Activated CD4-positive, alpha-beta T cell treated with anti-CD3 and anti-CD28 coated beads, Interleukin-2, amount 50 U/mL, for 24 hours (primary cell): ENCODE results near the gene STAP2.
"Not testable (repeated sequence)": the region's sequence is repeated elsewhere in the genome, so short reads cannot be mapped to it uniquely, and the experiment has no call there.

Experiments
- DNase-seq, 2 donors: peaks; one replicate each; pipeline ENCODE4 v3.0.0-alpha.2; 2020; ENCODE audit warnings: low read depth in 1 of 2, low spot score in 1 of 2

The STAP2 gene

DNA sequence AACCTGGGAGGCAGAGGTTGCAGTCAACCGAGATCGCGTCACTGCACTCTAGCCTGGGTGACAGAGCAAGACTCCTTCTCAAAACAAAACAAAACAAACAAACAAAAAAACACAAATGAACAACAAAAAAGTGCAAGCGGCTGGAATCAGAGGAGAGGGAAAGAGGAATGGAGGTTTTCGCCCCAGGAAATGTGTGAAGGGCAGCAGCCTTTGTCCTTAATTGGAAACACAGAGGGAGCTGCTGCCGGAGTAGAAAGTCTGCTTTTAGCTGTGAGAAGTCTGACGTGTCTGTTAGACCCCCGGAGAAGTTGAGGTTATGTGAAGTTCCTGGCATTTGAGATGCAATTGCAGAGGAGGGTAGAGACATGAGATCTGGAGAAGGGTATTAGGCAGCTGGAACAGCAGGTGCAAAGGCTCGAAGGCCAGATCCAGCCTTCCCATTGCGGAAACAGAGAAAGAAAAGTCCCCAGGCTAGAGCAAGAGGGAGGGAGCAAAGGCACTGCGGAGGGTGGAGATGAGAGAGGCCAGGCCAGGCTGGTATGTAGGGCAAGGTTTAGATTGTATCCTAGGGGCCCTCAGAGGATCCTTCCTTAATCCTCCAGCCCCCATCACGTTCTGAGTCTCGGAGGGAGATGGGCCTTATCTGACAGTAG lies 36.9 kb downstream of the STAP2 start:
- no peak for DNase-seq

DNA sequence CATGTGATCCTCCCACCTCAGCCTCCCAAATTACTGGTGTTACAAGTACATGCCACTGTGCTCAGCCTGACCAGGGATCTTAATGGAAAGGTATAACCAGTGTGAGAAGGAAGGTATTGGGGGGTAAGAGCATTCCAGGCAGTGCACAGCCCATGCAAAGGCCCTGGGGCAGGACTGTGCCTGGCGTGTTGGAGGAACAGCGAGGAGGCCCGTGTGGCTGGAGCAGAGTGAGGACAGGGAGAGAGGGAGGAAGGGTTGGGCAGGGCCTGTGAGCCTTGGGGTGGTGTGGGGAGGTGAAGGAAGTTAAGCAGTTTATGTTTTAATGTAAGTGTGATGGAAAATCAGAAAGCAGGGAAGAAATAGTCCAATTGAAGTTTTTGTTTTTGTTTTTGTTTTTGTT lies 38.0 kb downstream of the STAP2 start:
- no peak for DNase-seq

DNA sequence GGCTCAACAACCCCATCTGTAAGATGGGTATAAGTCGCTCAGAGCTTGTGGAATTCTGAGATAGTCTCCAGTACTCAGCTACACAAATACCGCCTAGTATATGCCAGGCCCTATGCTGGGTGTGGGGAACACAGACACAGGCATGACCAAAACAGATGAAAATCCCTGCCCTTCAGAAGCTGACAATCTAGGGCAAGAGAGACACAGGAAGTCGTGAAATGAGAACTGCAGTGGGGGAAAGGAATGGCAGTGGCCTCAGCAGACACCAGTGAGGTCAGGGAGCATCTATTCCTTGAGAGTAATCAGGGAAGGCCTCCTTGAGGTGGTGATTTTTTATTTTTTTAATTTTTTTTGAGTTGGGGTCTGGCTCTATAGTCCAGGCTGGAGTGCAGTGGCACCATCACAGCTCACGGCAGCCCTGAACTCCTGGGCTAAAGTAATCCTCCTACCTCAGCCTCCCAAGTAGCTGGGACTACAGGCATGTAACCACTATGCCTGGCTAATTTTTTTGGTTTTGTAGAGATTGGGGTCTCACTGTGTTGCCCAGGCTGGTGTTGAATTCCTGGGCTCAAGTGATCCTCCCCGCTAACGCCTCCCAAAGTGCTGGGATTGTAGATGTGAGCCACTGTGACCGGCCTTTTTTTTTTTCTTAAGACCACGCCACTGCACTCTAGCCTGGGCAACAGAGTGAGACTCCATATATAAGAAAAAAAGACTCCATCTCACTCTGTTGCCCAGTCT lies 39.6 kb downstream of the STAP2 start:
- DNase-seq = no peak

DNA sequence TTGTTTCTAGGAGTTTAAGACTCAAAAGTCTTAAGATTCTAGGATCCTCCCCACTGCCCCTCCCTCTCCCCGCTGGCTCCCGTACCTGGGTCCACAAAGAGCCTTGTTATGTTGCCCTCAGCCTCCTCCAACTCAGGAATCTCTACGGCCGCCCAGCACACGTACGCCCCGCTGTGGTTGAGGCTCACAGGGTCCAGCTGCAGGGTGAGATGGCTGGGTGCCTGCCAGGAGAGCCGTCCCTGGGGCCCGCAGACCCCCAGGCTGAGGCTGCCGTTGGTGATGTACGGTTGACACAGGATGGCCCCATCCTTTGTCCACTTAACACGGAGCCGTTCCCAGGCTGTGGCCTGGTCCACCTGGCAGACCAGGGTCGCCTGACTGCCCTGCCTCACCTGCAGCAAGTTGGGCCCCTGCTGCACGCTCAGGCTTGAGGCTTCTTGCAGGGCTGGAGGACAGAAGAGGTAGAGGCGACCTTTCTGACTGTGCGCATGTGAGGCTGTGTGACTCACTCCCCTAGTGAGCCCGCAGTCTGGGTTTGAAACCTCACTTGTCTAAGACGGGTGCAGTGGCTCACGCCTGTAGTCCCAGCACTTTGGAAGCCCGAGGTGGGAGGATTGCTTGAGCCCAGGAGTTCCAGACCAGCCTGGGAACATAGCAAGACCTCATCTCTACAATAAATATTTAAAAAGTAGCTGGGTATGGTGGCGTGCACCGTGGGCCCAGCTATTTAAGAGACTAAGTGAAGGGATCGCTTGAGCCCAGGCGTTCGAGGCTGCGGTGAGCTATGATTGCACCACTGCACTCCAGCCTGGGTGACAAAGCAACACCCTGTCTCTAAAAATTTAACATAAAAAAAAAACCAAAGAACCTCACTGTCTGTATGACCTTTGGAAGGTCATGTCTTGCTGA lies 40.5 kb downstream of the STAP2 start:
- DNase-seq = peak in 1 of 2 donors; percentile 33

DNA sequence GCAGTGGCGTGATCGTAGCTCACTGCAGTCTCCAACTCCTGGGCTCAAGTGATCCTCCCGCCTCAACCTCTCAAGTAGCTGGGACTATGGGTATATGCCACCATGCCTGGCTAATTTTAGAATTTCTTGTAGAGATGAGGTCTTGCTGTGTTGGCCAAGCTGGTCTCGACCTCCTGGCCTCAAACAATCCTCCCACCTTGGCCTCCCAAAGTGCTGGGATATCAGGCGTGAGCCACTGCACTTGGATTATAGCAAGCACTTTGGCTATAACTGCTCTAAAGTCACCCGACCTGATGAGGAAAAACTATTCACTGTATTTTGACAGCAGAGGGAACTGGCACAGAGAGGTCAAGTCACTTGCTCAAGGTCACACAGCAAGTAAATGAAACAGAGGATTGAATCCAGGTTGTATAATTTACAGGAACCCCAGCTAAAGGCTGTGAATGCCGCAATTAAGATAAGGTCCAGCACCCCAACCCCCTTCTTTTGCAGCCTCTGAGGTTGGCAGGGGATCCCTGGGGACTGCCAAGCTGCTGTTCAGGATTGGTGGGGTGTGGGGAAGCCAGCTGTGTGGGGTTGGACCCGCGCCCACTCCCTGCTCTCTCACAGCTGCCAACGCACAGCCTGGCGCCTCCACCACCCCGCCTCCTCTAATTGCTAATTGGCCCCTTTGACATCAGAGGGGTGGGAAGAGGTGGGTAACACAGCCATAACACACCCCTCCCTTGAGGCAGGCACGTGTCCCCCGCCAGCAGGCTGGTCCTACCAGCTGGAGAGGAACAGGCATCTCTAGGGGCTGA lies 42.5 kb downstream of the STAP2 start:
- no peak for DNase-seq

DNA sequence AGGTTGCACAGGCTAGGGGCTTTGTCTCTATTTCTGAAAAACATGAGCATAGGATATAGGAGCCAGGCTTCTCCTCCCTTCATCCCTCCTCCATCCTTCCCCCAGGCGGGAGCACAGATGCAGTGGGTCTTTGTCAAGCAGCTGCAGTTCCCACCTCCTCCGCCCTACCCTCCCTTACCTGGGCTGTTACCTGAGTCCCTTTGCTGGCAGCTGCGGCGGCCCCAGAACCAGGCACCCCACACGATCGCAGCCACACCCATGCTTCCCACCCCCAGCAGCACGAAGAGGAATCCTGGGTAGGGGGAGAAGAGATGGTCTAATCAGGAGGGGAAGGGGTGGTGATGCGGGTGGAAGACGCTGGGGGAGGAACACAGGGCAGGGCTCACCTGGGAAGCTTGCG lies 44.2 kb downstream of the STAP2 start:
- no peak for DNase-seq

DNA sequence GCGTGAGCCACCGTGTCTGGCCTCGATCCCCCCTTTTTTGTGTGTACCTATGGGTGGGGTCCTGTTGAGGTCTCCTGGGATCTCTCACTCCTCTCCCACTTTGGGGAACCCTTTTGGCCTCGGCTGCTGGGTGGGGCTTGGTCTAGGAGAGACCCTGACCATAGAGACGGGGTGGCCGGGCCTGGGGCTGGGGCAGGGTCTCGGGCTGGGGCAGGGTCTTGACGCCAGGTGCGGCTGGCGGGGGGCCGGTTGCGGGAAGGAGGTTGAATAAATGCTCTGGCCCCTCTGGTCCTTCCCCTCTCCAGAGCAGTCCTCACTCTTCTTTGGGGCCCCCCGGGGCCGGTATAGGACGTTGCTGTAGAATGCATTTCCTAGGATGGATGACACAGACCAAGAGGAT lies 46.1 kb downstream of the STAP2 start:
- DNase-seq = no peak

DNA sequence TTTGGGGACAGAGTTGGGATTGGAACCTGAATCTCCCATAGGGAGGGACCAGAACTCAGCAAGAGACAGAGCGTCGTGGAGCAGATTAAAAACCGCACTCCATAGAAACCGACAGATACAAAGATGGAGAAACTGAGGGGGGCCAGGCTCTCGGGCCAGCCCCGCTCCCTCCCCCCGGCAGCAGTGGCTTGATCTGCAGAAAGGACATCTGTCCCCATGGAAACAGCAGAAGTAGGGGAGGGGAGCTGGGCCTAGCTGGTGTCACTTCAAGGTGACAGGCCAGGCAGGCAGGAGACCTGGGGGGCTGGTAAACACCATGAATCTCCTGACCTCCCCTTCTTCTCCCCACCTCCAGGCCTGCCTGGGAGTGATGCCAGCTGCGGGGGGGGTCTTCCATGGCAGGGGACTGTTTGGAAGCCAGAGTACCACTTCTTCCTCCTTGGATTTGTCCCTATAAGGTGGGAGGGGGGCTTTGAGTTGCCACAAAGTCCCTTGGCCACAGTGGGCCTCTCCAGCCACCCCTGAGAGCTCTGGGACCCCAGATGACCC lies 47.4 kb downstream of the STAP2 start:
- DNase-seq = no peak

DNA sequence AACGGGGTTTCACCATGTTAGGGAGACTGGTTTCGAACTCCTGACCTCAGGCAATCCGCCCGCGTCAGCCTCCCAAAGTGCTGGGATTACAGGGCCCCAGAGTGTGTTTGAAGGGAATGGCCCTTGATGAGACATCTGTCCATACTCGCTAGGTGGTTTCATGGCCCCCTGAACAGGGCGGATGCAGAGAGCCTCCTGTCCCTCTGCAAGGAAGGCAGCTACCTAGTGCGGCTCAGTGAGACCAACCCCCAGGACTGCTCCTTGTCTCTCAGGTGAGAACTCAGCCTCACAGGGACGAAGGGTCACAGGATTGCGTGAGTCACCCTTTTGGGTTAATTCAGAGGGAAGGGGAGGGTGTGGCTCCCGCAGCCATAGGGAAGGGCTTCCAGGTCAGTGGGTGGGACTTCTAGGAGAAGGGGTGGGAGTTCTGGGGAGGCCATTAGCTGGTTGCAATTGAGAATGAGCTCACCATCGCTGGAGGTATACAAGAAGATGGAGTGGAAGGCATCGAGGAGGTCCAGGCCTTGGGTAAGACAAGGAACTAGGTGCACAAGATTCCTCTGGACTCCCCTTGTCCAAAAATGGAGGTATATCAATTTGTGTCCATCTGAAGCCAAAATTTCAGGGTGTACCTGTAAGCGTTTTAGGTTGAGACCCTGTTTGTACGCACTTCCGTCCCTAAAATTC lies 50.4 kb downstream of the STAP2 start:
- no peak for DNase-seq

DNA sequence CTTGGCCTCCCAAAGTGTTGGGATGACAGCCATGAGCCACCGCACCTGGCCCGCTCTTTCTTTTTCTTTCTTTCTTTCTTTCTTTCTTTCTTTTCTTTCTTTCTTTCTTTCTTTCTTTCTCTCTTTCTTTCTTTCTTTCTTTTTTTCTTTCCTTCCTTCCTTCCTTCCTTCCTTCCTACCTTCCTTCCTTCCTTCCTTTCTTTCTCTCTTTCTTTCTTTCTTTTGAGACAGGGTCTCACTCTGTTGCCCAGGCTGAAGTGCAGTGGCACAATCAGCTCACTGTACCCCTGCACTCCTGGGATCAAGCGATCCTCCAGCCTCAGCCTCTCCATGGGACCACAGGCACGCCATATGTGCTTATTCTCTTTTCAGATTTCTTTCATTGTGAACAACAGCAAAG lies 52.5 kb downstream of the STAP2 start:
- not testable (repeated sequence) for DNase-seq

DNA sequence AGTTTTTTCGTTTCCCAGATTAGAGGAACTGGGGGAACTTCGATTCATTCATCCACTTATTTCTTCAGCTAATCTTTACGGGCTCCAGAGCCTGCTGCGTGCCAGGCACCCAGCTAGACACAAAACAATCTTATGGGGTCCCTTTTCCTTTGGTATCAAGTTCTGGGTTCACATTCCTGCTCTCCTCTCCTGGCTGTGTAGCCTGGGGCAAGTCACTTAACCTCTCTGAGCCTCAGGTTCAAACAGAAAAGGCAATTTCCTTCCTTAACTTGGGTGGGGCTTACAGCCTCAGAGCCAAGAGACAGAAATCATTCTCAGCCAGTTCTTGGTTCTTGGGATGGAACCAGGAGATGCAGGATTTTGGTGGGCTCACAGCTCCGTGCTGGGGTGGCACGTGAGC lies 53.7 kb downstream of the STAP2 start:
- DNase-seq = no peak

DNA sequence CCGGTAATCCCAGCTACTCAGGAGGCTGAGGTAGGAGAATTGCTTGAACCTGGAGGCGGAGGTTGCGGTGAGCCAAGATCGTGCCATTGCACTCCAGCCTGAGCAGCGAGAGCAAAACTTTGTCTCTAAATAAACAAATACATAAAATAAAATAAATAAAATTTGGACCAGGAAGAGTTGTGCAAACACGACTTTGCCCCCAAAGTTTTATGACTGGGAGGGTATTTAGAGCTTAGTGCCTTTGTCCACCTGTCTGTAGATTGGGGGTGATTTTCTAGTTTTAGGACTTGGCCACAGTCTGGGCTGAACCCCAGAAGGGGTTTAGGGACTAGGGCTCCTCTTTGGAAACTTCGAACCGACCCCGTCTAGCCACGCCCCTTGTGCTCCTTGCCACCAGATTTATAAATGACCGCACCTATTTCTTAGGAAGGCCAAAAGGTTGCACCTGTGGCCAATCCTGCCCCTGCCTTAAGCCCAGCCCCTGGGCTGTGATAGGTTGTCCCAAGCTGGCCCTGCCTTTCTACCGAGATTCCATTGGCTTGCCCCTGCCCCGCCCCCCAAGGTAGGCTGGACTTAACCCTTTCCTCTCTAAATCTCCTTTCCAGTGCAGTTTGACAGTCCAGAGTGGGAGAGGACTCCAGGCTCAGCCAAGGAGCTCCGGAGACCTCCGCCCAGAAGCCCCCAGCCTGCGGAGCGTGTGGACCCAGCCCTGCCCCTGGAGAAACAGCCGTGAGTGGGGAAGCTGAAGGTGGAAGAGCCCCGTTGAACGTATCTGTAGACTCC lies 54.3 kb downstream of the STAP2 start:
- DNase-seq = no peak

DNA sequence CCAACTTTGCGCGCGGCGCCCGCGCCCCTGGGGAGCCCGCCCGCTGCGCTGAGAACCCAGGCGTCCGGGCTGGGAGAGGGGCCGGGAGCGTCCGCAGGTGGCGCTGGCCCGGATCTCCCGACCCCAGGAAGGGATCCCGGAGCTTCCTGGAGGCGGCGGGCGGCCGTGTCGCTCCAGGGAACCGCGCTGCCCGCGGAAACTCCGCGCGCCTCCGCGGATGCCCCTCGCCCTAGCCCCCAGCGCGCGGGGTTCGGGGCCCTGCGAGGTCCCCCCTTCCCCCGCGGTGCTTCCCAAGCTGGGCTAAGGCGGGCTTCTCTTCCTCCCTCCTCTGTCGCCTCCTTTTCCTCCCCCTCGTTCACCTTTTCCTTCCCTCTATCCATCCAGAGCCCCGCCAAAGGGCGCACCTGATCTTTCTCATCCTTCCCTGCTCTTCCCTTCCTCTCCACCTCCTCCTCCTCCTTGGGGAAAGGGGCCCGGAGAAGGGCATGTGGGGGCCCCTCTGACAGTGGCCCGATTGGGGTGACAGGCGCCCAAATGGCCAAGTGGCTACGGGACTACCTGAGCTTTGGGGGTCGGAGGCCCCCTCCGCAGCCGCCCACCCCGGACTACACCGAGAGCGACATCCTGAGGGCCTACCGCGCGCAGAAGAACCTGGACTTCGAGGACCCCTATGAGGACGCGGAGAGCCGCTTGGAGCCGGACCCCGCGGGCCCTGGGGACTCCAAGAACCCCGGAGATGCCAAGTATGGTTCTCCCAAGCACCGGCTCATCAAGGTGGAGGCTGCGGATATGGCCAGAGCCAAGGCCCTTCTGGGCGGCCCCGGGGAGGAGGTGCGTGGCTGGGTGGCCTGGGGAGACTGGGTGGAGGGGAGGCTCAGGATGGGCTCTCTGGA lies 58.9 kb downstream of the STAP2 start:
- DNase-seq = no peak

DNA sequence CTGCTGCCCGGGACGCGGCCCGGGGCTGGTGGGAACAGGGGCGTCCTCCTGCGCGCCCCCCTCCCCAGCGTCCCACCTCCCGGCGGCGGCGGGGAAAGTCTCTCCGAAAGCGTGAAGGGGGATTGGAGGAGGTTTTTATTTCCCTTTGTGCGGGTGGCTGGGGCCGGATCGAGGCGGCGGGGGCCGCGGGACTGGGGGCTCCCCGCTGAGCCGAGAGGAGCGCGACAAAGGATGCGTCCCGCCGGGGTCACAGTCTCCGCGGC lies 59.4 kb downstream of the STAP2 start:
- DNase-seq = no peak

DNA sequence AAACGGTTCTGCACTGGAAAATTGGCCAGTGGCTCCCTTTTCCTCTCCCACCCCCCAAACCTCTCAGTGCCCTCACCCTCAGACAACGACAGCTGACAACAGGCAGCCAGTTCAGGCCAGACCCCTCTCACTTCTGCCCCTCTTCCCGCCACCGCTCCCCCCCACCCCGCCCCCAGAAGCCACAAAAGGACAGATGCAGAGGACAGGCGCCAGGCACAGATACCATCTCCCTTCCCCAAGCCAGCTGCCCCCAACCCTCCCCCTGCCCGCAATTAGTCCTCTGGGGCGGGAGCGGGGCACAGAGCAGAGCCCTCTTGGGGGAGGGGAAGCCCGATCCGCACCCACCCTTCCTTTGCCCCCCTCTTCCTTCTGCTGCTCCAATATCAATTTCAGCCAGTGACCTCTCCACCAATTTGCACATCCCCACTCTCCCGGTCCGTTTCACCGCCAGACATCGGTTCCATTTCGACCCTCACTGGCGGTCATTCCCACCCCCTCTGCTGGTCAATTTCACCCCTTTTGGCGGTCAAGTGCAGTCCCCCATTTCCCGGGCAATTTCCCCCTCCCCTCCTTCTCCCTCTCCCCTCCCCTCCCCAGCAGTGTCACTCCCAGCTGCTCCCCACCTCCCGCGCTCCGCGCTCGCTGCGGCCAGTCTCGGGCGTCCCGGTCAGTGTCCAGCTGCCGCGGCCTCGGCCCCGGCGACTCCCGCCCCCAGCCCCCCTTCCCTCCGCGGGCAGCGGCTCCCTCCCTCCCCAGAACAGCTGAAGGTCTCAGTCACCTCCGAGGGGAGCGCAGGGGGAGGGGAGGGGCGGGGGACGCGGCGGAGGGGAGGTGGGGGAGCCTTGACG lies 60.0 kb downstream of the STAP2 start, which contains the start of gene SHD:
SHD (plus strand) TSS at position 848 of the 848 bp plus-strand sequence. CDS start 798 bp downstream, outside the sequence.
- DNase-seq = no peak

DNA sequence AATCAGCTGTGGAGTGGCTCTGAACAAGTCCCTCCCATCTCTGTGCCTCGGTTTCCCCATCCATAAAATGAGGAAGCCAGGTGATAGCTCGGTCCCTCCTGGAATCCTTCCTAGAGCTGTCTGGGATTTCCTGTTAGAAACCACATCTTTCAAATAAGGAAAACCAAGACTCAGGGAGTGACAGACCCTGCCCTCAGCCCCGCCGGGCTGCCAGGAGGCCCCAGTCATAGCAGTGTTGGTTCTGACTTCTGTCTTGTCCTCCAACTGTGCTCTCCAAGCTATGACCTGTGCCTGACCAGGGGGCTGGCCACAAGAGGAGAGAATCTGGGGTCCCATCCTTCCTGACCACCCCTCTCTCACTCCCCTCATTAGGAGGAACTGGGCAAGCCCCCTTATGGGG lies 60.6 kb downstream of the STAP2 start:
- DNase-seq = no peak

DNA sequence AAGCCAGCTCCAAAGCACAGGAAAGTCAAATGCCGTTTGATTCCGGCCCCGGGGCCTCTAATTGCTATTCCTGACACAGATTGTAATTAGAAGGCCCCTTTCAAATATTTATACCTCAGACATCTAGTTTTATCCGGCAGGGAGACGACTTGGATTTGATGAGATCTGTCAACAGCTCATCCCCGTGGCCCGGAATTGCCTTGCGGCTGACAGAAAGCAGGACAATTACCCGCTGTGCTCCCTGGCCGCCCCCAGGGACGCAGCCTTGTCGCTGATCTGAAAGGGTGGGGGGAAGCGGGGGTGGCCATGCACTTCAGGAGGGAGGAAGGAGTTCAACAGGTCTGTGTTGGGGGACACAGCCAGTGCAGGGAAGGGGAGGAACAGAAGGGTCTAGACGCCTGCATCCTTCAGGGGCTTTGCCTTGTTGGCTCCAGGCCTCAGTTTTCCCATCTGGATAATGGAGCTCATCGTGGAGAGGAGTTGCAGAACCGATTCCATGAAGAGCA lies 61.4 kb downstream of the STAP2 start:
- DNase-seq = no peak

DNA sequence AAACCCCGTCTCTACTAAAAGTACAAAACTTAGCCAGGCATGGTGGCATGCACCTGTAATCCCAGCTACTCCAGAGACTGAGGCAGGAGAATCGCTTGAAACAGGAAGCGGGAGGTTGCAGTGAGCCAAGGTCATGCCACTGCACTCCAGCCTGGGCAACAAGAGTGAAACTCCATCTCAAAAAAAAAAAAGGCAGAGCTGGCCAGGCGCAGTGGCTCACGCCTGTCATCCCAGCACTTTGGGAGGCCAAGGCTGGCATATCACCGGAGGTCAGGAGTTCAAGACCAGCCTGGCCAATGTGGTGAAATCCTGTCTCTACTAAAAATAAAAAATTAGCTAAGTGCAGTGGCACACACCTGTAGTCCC lies 64.3 kb downstream of the STAP2 start:
- not testable (repeated sequence) for DNase-seq
